Measurements from ENCODE around the gene AQP5. TPM values are rescaled to one million over a fixed set of nuclear protein-coding genes. Genes with fewer than 3 reads are reported as not detected.

Gene AQP5
- total and polyA plus RNA-seq, 11 donors, result 0.20 to 0.78 (median 0.51) TPM; not detected in 4

GRCh38 chr12:49933796-49934195, 27.9 kb upstream of the AQP5 start:
- WGBS, 4 donors, result 71 to 81% (median 77%) methylated on average over 5 of the region's 5 CpGs
- H3K9me3 ChIP-seq, result no peaks in the 10 kb centered on the region
- no peaks in the 10 kb centered on the region for H3K36me3 ChIP-seq
- H3K4me3 ChIP-seq, result no peak overlapping the region
- H3K27me3 ChIP-seq, result peaks cover 0 to 3% (median 0%) of the 10 kb centered on the region in 9 donors
- TF ChIP-seq CTCF (IDR thresholded peaks at IDR 0.05) (no peak), POLR2A (IDR thresholded peaks at IDR 0.05) (no peak)
- H3K4me1 ChIP-seq, result no peaks in the 10 kb centered on the region
- intact Hi-C loops (cut with DNase I), result no loop called here
- H3K27ac ChIP-seq, result no peak overlapping the region
- no peak for DNase-seq
- ATAC-seq, result no peak

GRCh38 chr12:49934505-49934904, 27.2 kb upstream of the AQP5 start:
- WGBS, 4 donors, result 90 to 94% (median 91%) methylated on average over 3 of the region's 3 CpGs
- intact Hi-C loops (cut with DNase I), result no loop called here
- DNase-seq (peak in 1 of 5 donors; percentile 4), ATAC-seq (no peak)
- TF ChIP-seq CTCF (IDR thresholded peaks at IDR 0.05) (no peak), POLR2A (IDR thresholded peaks at IDR 0.05) (no peak)
- no peak overlapping the region for H3K27ac ChIP-seq
- no peak overlapping the region for H3K4me3 ChIP-seq
- H3K9me3 ChIP-seq, result no peaks in the 10 kb centered on the region
- no peaks in the 10 kb centered on the region for H3K4me1 ChIP-seq
- no peaks in the 10 kb centered on the region for H3K36me3 ChIP-seq
- peaks cover 0 to 3% (median 0%) of the 10 kb centered on the region in 9 donors for H3K27me3 ChIP-seq

GRCh38 chr12:49936925-49937324, 24.7 kb upstream of the AQP5 start:
- Histone ChIP-seq H3K36me3 (no peaks in the 10 kb centered on the region), H3K27me3 (peaks cover 0 to 3% (median 0%) of the 10 kb centered on the region in 9 donors), H3K9me3 (no peaks in the 10 kb centered on the region), H3K4me3 (no peak overlapping the region), H3K27ac (no peak overlapping the region), H3K4me1 (no peaks in the 10 kb centered on the region)
- DNase-seq, result no peak
- 82 to 95% (median 90%) methylated on average over 3 of the region's 3 CpGs for WGBS, 4 donors
- no peak for ATAC-seq
- intact Hi-C loops (cut with DNase I), result no loop called here
- no peak for TF ChIP-seq CTCF (IDR thresholded peaks at IDR 0.05)
- TF ChIP-seq POLR2A (IDR thresholded peaks at IDR 0.05), result no peak

- intact Hi-C loops (cut with DNase I), result no loop called here
- Histone ChIP-seq H3K4me3 (no peak overlapping the region), H3K27ac (no peak overlapping the region), H3K4me1 (no peaks in the 10 kb centered on the region), H3K9me3 (no peaks in the 10 kb centered on the region), H3K27me3 (peaks cover 0 to 3% (median 0%) of the 10 kb centered on the region in 9 donors), H3K36me3 (no peaks in the 10 kb centered on the region)
- DNase-seq, result no peak
- WGBS, 4 donors, result 83 to 98% (median 90%) methylated on average over 7 to 8 of the region's 8 CpGs
- no peak for ATAC-seq
- no peak for TF ChIP-seq CTCF (IDR thresholded peaks at IDR 0.05)
- no peak for TF ChIP-seq POLR2A (IDR thresholded peaks at IDR 0.05)
Measured at GRCh38 chr12:49937639-49938300, 23.9 kb upstream of the AQP5 start.
